ENCODE measurements around the gene ZNF813. TPM values are rescaled to one million over a fixed set of nuclear protein-coding genes. Genes with fewer than 3 reads are reported as not detected.
"Not testable (repeated sequence)": the region's sequence is repeated elsewhere in the genome, so short reads cannot be mapped to it uniquely, and the experiment has no call there.

Gene ZNF813
- total RNA-seq (1 to 10 TPM; 4.6 to 4.8 TPM), polyA plus RNA-seq (ENCODE audit: insufficient read depth, low read depth, low replicate concordance) (2.0 TPM)
- long read RNA-seq, donor 1, full-length matches to known transcripts = 3 of 3 reads
- long read RNA-seq, donor 1, partial matches to known transcripts = 0 of 3 reads
- long read RNA-seq, donor 1, other reads (novel, unspliced or antisense) = 0 of 3 reads
- long read RNA-seq, donor 2 = 0 reads

DNA sequence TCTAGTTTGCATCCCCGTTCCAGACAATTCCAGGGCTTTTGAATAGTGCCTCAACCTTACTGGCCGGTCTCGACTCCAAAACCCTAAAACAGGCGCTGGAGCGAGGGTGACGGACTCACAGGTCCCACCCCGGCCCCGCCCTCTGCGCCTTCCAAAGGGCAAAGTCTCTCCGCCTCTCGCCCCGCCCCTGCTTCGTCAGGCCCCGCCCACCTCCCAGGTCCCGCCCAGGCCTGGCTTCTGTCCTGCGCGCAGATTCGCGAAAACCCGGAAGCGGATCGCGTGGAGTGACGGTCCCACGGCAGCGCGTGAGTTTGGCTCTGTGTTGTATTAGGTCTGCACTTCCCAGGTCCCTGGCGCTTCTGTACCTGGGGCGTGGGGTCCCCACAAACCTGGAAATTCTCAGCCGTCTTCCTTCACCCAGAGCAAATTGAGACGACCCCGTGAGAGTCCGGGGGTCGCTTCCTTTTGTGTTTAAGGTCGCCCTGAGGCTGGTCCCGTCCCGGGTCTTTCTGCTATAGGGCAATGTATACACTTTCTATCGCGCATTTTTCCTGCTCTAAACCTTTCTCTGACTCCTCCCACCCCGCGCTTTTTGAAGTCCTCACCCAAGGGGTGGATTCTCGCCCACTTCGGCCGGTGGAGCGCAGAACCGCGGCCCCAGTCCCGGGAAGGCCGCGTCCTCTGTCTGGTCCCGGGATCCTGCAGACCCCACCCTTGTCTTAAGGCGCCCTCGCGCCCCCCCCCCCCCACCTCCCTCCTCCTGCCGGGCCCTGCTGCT is at the start of gene ZNF813:
Gene ZNF813 (plus strand): TSS at position 249 of the 778 bp plus-strand sequence. CDS start 16,090 bp downstream, outside the sequence.
- Histone ChIP-seq H3K27ac (peak within 1 kb of the TSS; percentile 10 to 80), H3K4me1 (peaks cover 5% of the 10 kb centered on the region), H3K27me3 (no peaks in the 10 kb centered on the region), H3K4me3 (peak within 1 kb of the TSS; percentile 72 to 77), H3K9me3 (no peaks in the 10 kb centered on the region), H3K36me3 (ENCODE audit: low read depth, missing control alignments) (no peaks in the 10 kb centered on the region)
- TF ChIP-seq, protein P1, sequence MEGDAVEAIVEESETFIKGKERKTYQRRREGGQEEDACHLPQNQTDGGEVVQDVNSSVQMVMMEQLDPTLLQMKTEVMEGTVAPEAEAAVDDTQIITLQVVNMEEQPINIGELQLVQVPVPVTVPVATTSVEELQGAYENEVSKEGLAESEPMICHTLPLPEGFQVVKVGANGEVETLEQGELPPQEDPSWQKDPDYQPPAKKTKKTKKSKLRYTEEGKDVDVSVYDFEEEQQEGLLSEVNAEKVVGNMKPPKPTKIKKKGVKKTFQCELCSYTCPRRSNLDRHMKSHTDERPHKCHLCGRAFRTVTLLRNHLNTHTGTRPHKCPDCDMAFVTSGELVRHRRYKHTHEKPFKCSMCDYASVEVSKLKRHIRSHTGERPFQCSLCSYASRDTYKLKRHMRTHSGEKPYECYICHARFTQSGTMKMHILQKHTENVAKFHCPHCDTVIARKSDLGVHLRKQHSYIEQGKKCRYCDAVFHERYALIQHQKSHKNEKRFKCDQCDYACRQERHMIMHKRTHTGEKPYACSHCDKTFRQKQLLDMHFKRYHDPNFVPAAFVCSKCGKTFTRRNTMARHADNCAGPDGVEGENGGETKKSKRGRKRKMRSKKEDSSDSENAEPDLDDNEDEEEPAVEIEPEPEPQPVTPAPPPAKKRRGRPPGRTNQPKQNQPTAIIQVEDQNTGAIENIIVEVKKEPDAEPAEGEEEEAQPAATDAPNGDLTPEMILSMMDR (IDR thresholded peaks at IDR 0.05) = no peak
- TF ChIP-seq POLR2A (IDR thresholded peaks at IDR 0.05) = no peak
- DNase-seq = peak; percentile 98
- intact Hi-C loops (cut with DNase I; ENCODE audit: low total_unique reads) = no loop called here
- WGBS, 2 donors = 0% methylated on average over 43 to 52 of the region's 55 CpGs

DNA sequence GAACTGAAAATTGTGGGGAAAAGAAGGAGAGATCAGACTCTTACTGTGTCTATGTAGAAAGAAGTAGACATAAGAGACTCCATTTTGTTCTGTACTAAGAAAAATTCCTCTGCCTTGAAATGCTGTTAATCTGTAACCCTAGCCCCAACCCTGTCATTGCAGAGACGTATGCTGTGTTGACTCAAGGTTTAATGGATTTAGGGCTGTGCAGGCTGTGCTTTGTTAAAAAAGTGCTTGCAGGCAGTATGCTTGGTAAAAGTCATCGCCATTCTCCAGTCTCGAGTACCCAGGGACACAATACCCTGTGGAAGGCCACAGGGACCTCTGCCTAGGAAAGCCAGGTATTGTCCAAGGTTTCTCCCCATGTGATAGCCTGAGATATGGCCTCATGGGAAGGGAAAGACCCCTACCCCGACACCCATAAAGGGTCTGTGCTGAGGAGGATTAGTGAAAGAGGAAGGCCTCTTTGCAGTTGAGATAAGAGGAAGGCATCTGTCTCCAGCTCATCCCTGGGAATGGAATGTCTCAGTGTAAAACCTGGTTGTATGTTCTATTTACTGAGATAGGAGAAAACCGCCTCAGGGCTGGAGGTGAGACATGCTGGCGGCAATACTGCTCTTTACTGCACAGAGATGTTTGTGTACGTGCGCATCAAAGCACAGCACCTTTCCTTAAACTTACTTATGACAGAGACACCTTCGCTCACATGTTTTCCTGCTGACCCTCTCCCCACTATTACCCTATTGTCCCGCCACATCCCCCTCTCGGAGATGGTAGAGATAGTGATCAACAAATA is 46.8 kb upstream of the ZNF813 start:
- not testable (repeated sequence) for H3K4me3 ChIP-seq
- intact Hi-C loops (cut with DNase I; ENCODE audit: low total_unique reads) = loop anchor here (10.0 kb wide), 1 partner anchor 94 kb away; no protein-coding TSS in a partner anchor

DNA sequence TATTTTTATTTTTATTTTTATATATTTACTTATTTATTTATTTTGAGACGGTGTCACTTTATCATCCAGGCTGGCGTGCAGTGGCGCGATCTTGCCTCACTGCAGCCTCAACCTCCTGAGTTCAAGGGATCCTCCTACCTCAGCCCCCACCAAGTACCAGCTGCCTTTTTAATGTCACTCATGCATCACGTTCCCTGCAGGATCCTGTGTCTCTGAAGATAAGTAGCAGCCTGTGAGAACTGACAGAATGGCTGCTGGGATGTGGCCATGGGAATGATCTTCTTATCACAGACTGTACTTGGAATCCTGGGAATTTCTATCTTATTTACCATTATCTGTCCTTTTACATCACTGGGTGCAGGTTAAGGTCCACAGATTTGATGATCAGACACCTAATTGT is 45.0 kb upstream of the ZNF813 start:
- Histone ChIP-seq H3K4me1 (peaks cover 3% of the 10 kb centered on the region), H3K36me3 (ENCODE audit: low read depth, missing control alignments) (no peaks in the 10 kb centered on the region), H3K27ac (no peak overlapping the region), H3K27me3 (no peaks in the 10 kb centered on the region), H3K9me3 (no peaks in the 10 kb centered on the region), H3K4me3 (no peak overlapping the region)
- intact Hi-C loops (cut with DNase I; ENCODE audit: low total_unique reads) = loop anchor here (10.0 kb wide), 1 partner anchor 92 kb away; no protein-coding TSS in a partner anchor
- no peak for TF ChIP-seq POLR2A (IDR thresholded peaks at IDR 0.05)
- TF ChIP-seq, protein P1 (IDR thresholded peaks at IDR 0.05) = no peak
- no peak for DNase-seq
- WGBS, 2 donors = 71 to 76% methylated on average over 5 of the region's 5 CpGs

More for the DNA sequence above, 46.8 kb upstream of the ZNF813 start:
- not testable (repeated sequence) for H3K27me3 ChIP-seq; DNase-seq; H3K27ac ChIP-seq; H3K9me3 ChIP-seq; H3K4me1 ChIP-seq; H3K36me3 ChIP-seq (ENCODE audit: low read depth, missing control alignments)
- 69 to 75% methylated on average over 11 of the region's 11 CpGs for WGBS, 2 donors

DNA sequence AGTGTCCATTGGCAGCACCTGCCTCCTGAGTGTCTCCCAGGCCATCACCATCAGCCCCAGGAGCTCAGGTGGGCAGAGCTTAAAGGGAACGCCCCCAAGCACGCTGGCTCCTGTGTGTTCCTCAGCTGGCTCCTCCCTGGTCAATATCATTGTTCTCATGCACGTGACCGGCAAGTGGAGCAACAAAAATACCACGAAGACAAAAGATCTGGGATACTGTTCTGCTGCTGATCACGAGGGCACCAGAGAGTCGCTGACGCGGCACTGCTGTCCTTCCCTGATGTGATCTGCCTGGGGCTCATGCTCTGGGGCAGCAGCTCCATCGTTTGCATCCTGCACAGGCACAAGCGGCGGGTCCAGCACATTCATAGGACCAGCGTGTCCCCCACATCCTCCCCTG is 44.5 kb upstream of the ZNF813 start:
- not testable (repeated sequence) for H3K27me3 ChIP-seq; H3K36me3 ChIP-seq (ENCODE audit: low read depth, missing control alignments); H3K4me3 ChIP-seq; H3K9me3 ChIP-seq; H3K27ac ChIP-seq; H3K4me1 ChIP-seq
- 0 to 20% methylated on average over 1 to 4 of the region's 13 CpGs for WGBS, 2 donors
- intact Hi-C loops (cut with DNase I; ENCODE audit: low total_unique reads) = loop anchor here (10.0 kb wide), 1 partner anchor 92 kb away; no protein-coding TSS in a partner anchor
- DNase-seq = peak; percentile 25

DNA sequence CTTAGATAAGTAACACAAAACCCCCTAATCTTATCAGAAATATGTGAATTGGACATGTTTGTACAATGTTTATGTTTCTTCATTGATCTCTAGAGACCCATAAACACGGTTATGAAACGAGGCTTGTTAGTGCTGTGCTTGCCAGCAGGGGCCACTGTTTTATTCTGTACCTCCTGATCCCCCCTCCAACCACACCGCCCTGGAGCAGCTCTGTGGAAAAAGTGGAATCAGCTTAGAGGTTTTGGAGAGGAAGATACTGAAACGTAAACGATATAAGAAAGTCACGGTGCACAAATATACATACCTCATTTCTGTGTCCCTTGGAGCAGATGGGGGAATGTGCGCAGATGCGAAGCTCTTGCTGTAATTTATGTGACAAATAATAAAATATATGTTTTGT is 43.9 kb upstream of the ZNF813 start:
- H3K4me3 ChIP-seq; H3K4me1 ChIP-seq; H3K27me3 ChIP-seq; H3K9me3 ChIP-seq; H3K27ac ChIP-seq; H3K36me3 ChIP-seq (ENCODE audit: low read depth, missing control alignments); DNase-seq: not testable (repeated sequence)
- intact Hi-C loops (cut with DNase I; ENCODE audit: low total_unique reads) = loop anchor here (10.0 kb wide), 1 partner anchor 91 kb away; no protein-coding TSS in a partner anchor
- 38 to 47% methylated on average over 8 of the region's 8 CpGs for WGBS, 2 donors

Data from testis (tissue), 5 donors.